NK-92 (cell line): ENCODE data around the gene CDK2.

ENCODE experiments used
- DNase-seq: peaks from one replicate; lab custom pipeline; 2025; ENCODE audit not compliant: unreplicated experiment; lab: John Stamatoyannopoulos, UW

The CDK2 gene

DNA sequence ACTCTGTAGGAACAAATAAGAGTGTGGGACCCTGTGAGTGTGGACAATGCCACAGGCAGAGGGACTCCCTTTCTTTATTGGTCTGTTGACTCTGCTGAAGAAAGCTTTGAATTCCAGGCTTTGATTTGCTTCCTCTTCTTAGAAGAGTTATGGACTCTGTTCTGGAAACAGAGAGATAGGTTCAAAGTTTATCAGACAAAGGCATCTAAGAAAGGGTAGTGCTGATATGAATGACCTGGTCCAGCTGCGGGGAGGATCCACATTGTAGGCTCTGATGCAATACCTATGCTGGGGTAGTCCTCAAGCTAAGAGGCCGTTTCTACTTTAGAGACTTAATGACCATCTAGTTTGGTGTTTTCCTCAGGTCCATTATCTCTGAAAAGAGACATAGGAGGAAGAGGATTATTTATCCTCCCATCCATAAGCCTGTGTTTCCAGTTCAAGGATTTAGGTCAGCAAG is 43.5 kb downstream of the CDK2 start:
- no peak for DNase-seq

GRCh38 chr12:56011509-56012090 is 45.0 kb downstream of the CDK2 start:
- no peak for DNase-seq

GRCh38 chr12:56013482-56013881 is 46.9 kb downstream of the CDK2 start:
- DNase-seq: no peak

DNA sequence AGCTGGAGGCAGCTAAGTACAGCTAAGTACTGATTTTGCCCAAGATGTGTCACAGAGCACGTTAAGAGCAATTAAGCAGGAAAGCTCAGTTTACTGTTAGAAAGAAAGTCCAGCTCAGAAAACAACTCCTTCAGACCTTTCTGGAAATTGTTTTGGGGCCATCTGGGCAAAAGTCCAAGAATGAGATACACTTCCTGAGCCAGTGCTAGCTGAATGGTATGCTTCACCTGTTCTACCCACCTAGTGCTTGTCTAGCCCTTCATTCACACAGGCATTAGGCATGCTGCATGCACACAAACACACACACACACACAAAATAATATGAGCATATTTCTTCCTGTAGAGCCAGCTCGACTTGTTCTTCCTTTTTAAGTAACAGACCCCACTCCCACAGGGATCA is 47.6 kb downstream of the CDK2 start:
- DNase-seq: no peak

DNA sequence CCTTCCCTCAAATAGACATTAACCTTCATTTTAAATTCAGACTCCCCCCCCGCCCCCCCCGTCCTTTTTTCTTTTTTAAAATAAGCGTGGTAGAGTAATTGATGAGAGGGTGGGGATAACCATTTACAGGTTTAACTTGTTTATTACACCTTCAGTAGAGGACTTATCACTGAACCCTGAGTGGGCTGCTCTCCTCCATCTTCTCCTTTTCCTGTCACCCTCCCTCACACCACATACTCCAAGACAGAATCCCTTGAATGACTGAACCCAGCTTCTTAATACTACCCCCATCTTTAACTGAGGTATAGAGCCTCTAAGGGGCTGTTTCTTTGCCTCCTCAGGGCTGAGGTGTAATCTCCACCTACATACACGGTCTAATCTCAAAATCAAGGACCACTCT is 50.6 kb downstream of the CDK2 start:
- DNase-seq: no peak

DNA sequence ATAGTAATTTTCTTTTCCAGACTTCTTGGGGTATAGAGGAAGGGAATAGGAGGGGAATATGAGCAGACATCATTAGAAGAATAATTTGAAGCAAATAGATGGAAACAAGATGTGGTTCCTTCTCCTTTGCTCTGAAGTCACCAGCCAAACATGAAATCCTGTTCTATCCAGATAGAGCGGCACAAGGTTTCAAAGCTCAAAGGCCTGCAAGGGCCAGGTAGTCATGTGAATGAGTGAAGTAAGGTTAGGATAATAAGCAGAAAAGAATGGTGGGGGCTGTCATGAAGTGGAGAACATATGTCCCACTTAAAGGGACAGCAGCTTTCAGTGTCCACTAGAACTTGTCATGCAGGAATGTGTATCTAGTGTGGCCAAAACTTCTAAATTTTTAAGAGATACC is 51.7 kb downstream of the CDK2 start:
- no peak for DNase-seq

DNA sequence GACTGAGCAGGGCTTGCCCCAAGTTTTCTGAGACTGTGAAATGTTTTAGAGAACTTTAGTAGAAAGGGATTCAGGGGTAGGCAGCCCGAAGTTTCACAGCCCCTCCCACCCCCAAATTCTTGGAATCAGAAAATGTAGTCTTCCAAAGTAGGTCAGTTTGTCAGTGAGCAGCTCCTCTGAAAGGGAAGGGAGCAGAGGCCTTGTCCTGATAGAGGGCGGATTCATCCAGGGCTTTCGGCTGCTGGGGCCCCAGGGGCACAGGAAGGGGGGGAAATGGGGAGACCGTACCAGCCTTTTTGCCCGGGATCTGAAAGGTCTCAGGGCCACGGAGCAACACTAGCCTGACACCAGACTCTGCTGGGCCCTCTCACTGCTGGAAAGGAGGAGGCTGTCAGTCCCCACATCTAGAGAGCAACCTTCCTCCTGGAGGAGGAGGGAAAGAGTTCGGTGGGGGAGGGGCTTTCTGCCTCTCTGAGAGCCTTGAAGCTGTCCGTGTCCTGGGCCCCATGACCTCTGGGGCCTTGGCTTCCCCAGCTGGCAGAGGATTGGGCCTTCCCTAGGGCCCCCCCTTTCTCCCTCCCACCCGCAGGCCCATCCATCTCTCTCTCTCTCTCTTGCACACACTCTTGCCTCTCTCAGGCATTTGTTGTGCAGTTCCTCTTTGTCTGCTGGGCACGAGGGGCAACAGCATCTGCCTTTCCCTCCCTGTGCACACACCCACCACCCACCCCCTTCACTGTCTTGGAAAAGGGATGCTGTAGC is 54.0 kb downstream of the CDK2 start, which contains the start of gene IKZF4:
Gene IKZF4, plus strand, starts transcription at position 621 of the 762 bp plus-strand sequence. CDS start 451 bp downstream, outside the sequence.
- DNase-seq: no peak

DNA sequence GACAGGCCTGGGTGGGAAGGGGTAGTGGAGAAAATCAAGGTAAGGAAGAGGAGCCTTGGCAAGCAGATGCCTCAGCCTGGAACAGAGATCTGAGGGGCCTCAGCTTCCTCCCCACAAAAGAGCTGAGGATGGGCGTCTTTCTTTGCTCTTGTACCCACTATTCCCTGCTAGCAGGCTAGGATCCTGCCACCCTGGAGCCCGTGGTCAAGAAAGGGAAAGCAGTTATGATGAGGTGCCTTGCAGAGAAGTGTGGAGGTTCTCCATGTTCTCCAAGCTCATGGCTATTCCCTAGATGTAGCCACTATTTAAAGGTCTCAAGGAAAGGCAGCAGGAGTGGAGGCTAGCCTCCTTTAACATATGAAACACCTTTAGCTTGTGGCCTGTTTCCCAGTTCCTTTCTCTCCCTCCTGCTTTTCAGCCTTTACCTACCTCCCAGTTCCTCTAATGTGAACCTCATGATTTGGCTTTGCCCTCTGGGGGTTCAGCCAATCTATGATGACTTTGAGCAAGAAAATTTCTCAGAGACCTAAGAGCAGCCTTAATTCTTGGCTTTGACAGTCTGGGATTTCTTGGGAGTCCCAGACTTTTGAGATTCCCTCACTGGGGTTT is 55.4 kb downstream of the CDK2 start:
- no peak for DNase-seq
